GM23338 (cell line): ENCODE data around the gene DRC7. TPM values are rescaled to one million over a fixed set of nuclear protein-coding genes. Genes with fewer than 3 reads are reported as not detected.

Experiments used
- ATAC-seq: fragments of 200-7000 bp; cut with Tn5 transposase; 3 replicates; pipeline ENCODE4 v1.9.1; 2020
- DNase-seq: peaks from one replicate; pipeline ENCODE4 v3.0.0-alpha.2; 2015; ENCODE audit warnings: low spot score
- H2AFZ ChIP-seq: fragments of 200-600 bp; sonication (generic); 2 replicates; pipeline ENCODE4 v1.8.0; 2016; ENCODE audit warnings: antibody characterized with exemption, mild to moderate bottlenecking, moderate library complexity
- H3F3A ChIP-seq: fragments of 200-600 bp; sonication (generic); replicated peaks from 2 replicates; pipeline ENCODE4 v1.8.0; 2017; ENCODE audit warnings: antibody characterized with exemption, mixed run types, low read depth
- H3K27ac ChIP-seq: fragments of 200-600 bp; sonication (generic); 2 replicates; pipeline ENCODE4 v1.6.1; 2016; ENCODE audit warnings: low read depth
- H3K27me3 ChIP-seq: fragments of 200-600 bp; sonication (generic); 2 replicates; pipeline ENCODE4 v1.8.0; 2016; ENCODE audit warnings: mild to moderate bottlenecking, mixed run types, moderate library complexity; ENCODE audit not compliant: insufficient read depth
- H3K36me3 ChIP-seq: fragments of 200-600 bp; sonication (generic); 2 replicates; pipeline ENCODE4 v1.8.0; 2016; ENCODE audit warnings: mild to moderate bottlenecking; ENCODE audit not compliant: insufficient read depth
- H3K4me1 ChIP-seq: fragments of 200-600 bp; sonication (generic); 2 replicates; pipeline ENCODE4 v1.8.0; 2016; ENCODE audit warnings: mild to moderate bottlenecking, moderate library complexity; ENCODE audit not compliant: insufficient read depth
- H3K4me2 ChIP-seq: fragments of 200-600 bp; sonication (generic); 2 replicates; pipeline ENCODE4 v1.7.1; 2017; ENCODE audit warnings: mixed run types
- H3K4me3 ChIP-seq: fragments of 200-600 bp; sonication (generic); 2 replicates; pipeline ENCODE4 v1.6.1; 2016; ENCODE audit warnings: mixed run types
- H3K79me2 ChIP-seq: fragments of 200-600 bp; sonication (generic); replicated peaks from 2 replicates; pipeline ENCODE4 v1.8.0; 2017; ENCODE audit warnings: mild to moderate bottlenecking; ENCODE audit not compliant: insufficient read depth
- H3K9me2 ChIP-seq: fragments of 200-600 bp; sonication (generic); 2 replicates; pipeline ENCODE4 v1.8.0; 2017; ENCODE audit not compliant: insufficient read depth
- H4K20me1 ChIP-seq: fragments of 200-600 bp; sonication (generic); replicated peaks from 2 replicates; pipeline ENCODE4 v1.8.0; 2017; ENCODE audit warnings: mild to moderate bottlenecking; ENCODE audit not compliant: insufficient read depth
- H3K27ac Mint-ChIP-seq: 2 replicates; pipeline ENCODE4 v1.8.0; 2020; ENCODE audit warnings: inconsistent platforms, mild to moderate bottlenecking, moderate library complexity, mixed read lengths
- H3K27me3 Mint-ChIP-seq: 3 replicates; pipeline ENCODE4 v1.8.0; 2022; ENCODE audit warnings: low read depth, mild to moderate bottlenecking, moderate library complexity, mixed read lengths, inconsistent platforms; ENCODE audit not compliant: insufficient read depth, poor library complexity
- H3K36me3 Mint-ChIP-seq: 3 replicates; pipeline ENCODE4 v1.8.0; 2021; ENCODE audit warnings: low read depth, mild to moderate bottlenecking, inconsistent platforms, moderate library complexity, mixed read lengths
- H3K4me1 Mint-ChIP-seq: 3 replicates; pipeline ENCODE4 v1.8.0; 2020; ENCODE audit warnings: mild to moderate bottlenecking, inconsistent platforms, mixed read lengths
- H3K4me3 Mint-ChIP-seq: 3 replicates; pipeline ENCODE4 v1.8.0; 2021; ENCODE audit warnings: moderate library complexity, mild to moderate bottlenecking, inconsistent platforms, mixed read lengths
- H3K9me3 Mint-ChIP-seq: 3 replicates; pipeline ENCODE4 v1.8.0; 2020; ENCODE audit warnings: moderate library complexity, mild to moderate bottlenecking, inconsistent platforms, mixed read lengths
- CREB1 ChIP-seq: fragments of 250-450 bp; sonication (Bioruptor Pico); IDR thresholded peaks from 2 replicates; pipeline ENCODE4 v1.5.0; 2020; ENCODE audit warnings: low read depth, mild to moderate bottlenecking, moderate library complexity
- CTCF ChIP-seq, 2 experiments: fragments of 200-600 bp in 1 of 2; sonication (generic) in 1 of 2; conservative IDR thresholded peaks; 2 replicates each; pipeline versions ENCODE4 v1.5.1 to v1.6.1; 2016 to 2017; ENCODE audit warnings: antibody characterized with exemption in 2 of 2, low read depth in 2 of 2, mild to moderate bottlenecking in 2 of 2, moderate library complexity in 1 of 2
- ETS1 ChIP-seq: IDR thresholded peaks from 2 replicates; pipeline ENCODE4 v1.6.1; 2016; ENCODE audit warnings: antibody characterized with exemption
- EZH2 ChIP-seq: fragments of 200-600 bp; sonication (generic); IDR thresholded peaks from one replicate; pipeline ENCODE4 v1.8.0; 2017; ENCODE audit warnings: antibody characterized with exemption, mild to moderate bottlenecking, low read depth; ENCODE audit not compliant: unreplicated experiment
- EZH2phosphoT487 ChIP-seq: fragments of 200-600 bp; sonication (generic); IDR thresholded peaks from one replicate; pipeline ENCODE4 v1.8.1; 2018; ENCODE audit warnings: antibody characterized with exemption; ENCODE audit not compliant: unreplicated experiment
- JUNB ChIP-seq: IDR thresholded peaks from one replicate; pipeline ENCODE4 v1.6.1; 2016; ENCODE audit warnings: antibody characterized with exemption; ENCODE audit not compliant: unreplicated experiment
- NANOG ChIP-seq: IDR thresholded peaks from 2 replicates; pipeline ENCODE4 v1.6.1; 2016; ENCODE audit warnings: antibody characterized with exemption, borderline replicate concordance
- POLR2AphosphoS5 ChIP-seq: IDR thresholded peaks from 2 replicates; pipeline ENCODE4 v1.6.1; 2016; ENCODE audit warnings: antibody characterized with exemption, low read depth
- REST ChIP-seq: IDR thresholded peaks from one replicate; pipeline ENCODE4 v1.6.1; 2018; ENCODE audit warnings: antibody characterized with exemption; ENCODE audit not compliant: unreplicated experiment
- STAT1 ChIP-seq: IDR thresholded peaks from one replicate; pipeline ENCODE4 v1.6.1; 2016; ENCODE audit warnings: antibody characterized with exemption; ENCODE audit not compliant: unreplicated experiment
- ZNF114 ChIP-seq: fragments of 250-450 bp; sonication (Bioruptor Pico); IDR thresholded peaks from 2 replicates; pipeline ENCODE4 v1.5.0; 2020; ENCODE audit warnings: mild to moderate bottlenecking, moderate library complexity
- ZNF331 ChIP-seq: fragments of 250-450 bp; sonication (Bioruptor Pico); IDR thresholded peaks from 2 replicates; pipeline ENCODE4 v1.5.0; 2020; ENCODE audit warnings: low read depth, mild to moderate bottlenecking, moderate library complexity
- ZNF462 ChIP-seq: fragments of 250-450 bp; sonication (Bioruptor Pico); IDR thresholded peaks from 2 replicates; pipeline ENCODE4 v1.5.0; 2020; ENCODE audit warnings: mild to moderate bottlenecking, moderate library complexity
- polyA plus RNA-seq: library from polyadenylated mRNA; unstranded; fragments of >200 nt; fragmentation: Nextera tagmentation; extraction: Ambion mirVana; gene quantifications from 2 replicates; pipeline ENCODE4 v1.2.1, GENCODE V29; 2016
- total RNA-seq: library from RNA; depleted of rRNA; stranded (reverse); fragments of >200 nt; shearing (Covaris generic); gene quantifications from 2 replicates; pipeline ENCODE4 v1.2.3, GENCODE V29; 2014

The DRC7 gene
- total and polyA plus RNA-seq, 2 experiments from 2014 or later, result not detected

- no peak overlapping the region for H3K4me3 ChIP-seq
- no peak overlapping the region for H3K4me3 Mint-ChIP-seq
- no peaks in the 10 kb centered on the region for H3K36me3 ChIP-seq
Observed at GRCh38 chr16:57773019-57773418, 78.4 kb downstream of the DRC7 start.

More at GRCh38 chr16:57773019-57773418, 78.4 kb downstream of the DRC7 start:
- Mint-ChIP-seq H3K27me3 (peaks cover 16% of the 10 kb centered on the region), H3K27ac (no peak overlapping the region), H3K4me1 (peaks cover 31% of the 10 kb centered on the region), H3K9me3 (no peaks in the 10 kb centered on the region), H3K36me3 (no peaks in the 10 kb centered on the region)
- no peak for TF ChIP-seq STAT1
- TF ChIP-seq ZNF462 (CRISPR knock-in tag), result no peak
- TF ChIP-seq NANOG, result no peak
- no peak for TF ChIP-seq EZH2
- TF ChIP-seq ZNF331 (CRISPR knock-in tag), result no peak
- no peak for TF ChIP-seq REST
- TF ChIP-seq ETS1, result no peak
- no peak for TF ChIP-seq CTCF (conservative IDR thresholded peaks at IDR 0.05; ENCODE audit: low read depth in 2 of 2)
- TF ChIP-seq ZNF114 (CRISPR knock-in tag), result no peak
- TF ChIP-seq EZH2phosphoT487, result no peak
- no peak for TF ChIP-seq POLR2AphosphoS5
- TF ChIP-seq CREB1 (CRISPR knock-in tag), result no peak
- no peak for TF ChIP-seq JUNB
- H3K4me2 ChIP-seq, result no peak overlapping the region
- no peak for ATAC-seq
- peaks cover 17% of the 10 kb centered on the region for H3K4me1 ChIP-seq
- H3F3A ChIP-seq, result peaks cover 7% of the 10 kb centered on the region
- no peaks in the 10 kb centered on the region; the same call in 1 of the 2 replicates for H4K20me1 ChIP-seq
- no peaks in the 10 kb centered on the region for H3K9me2 ChIP-seq
- DNase-seq, result no peak
- H2AFZ ChIP-seq, result no peak overlapping the region
- H3K27me3 ChIP-seq, result no peaks in the 10 kb centered on the region
- H3K27ac ChIP-seq, result no peak overlapping the region
- no peaks in the 10 kb centered on the region for H3K79me2 ChIP-seq
